ENCODE results near the gene PFDN4. TPM values are rescaled to one million over a fixed set of nuclear protein-coding genes. Genes with fewer than 3 reads are reported as not detected.

PFDN4 gene
- total and polyA plus RNA-seq, 2 of the 13 experiments (the other 11 are each of a cell fraction or from before 2014, with no cell fraction given), result 59.8 to 227 TPM

DNA sequence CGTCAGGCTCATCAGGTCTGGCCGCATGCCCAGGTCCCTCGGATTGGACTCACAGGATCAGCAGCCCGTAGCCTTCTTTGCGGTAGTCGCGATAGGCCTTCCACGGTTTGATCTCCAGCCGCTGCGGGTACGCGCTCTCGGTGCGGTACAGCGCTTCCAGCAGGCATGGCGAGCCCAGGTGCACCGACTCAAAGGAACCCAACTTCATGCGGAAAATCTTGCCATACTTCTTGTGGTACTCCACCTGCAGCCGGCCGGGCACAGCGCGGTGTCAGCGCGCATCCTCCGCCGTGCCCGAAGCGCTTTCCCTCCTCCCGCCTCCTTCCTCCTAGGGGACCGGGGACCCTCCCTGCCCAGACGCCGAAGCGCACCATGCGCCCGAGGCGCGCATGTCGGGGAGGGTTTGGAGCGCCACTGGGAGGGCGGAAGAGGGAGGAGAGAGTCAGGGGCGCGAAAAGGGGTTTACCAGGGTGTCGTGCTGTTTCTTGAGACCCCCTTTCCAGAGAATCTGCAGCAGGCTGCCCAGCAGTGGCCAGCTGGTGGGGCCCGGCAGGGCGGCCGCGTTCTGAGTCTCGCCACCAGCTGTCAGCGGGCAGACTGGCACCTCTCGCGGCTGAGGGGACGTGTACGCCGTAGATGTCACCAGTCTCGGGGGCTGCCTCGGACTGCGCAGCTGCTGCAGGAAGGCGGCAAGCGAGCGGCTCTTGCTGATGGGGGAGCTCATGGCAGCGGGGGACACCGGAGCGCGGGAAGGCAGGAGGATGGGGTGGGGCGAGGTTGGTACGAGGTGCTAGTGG lies 34.8 kb upstream of the PFDN4 start:
- DNase-seq (ENCODE audit: low spot score) (no peak), FAIRE-seq (no peak), ATAC-seq (peak; percentile 50)
- no peaks in the 10 kb centered on the region for H3K79me2 ChIP-seq (ENCODE audit: insufficient read depth, low read length)
- in situ Hi-C loops (cut with HindIII; ENCODE audit: extremely low pct_ligation_motif_present, low pct_unique_long_range_greater_than_20kb) (no loop called here), intact Hi-C loops (cut with micrococcal nuclease; ENCODE audit: unreplicated experiment) (no loop called here)
- H3K27me3 ChIP-seq (ENCODE audit: control insufficient read depth in 1 of 2, insufficient read depth in 2 of 2, low read length in 2 of 2), result no peaks in the 10 kb centered on the region
- peak overlapping the region; percentile 81 for H3K4me2 ChIP-seq (ENCODE audit: low read depth, low read length)
- no peak overlapping the region for H2AFZ ChIP-seq (ENCODE audit: low read length)
- H3K4me1 ChIP-seq (ENCODE audit: insufficient read depth, low read length), result peaks cover 82% of the 10 kb centered on the region
- no peaks in the 10 kb centered on the region for H3K36me3 ChIP-seq (replicated peaks in 1 of 2; ENCODE audit: control insufficient read depth in 1 of 2, insufficient read depth in 2 of 2, low read length in 2 of 2)
- H4K20me1 ChIP-seq (ENCODE audit: insufficient read depth, low read length), result no peaks in the 10 kb centered on the region
- H3K9me3 ChIP-seq (ENCODE audit: low read length), result no peaks in the 10 kb centered on the region
- no peak overlapping the region for H3K27ac ChIP-seq (ENCODE audit: extremely low read length, insufficient read depth, low read length)
- ChIA-PET CTCF (ENCODE audit: low intra/inter-chr PET ratio, low total read pairs) (no interaction called here), POLR2A (interaction anchor here (1.0 to 4.4 kb wide), 5 partner anchors 12 to 69 kb away, joined by 3 to 22 read pairs (median 8); no protein-coding TSS in a partner anchor)
- peak overlapping the region; percentile 40 for H3K9ac ChIP-seq (ENCODE audit: insufficient read depth, low read depth, low read length)
- no TSS peak for BruUV-seq (replicated peaks)
- 79% methylated on average over 66 of the region's 66 CpGs for WGBS (ENCODE audit: low lambda C conversion rate)
- peak overlapping the region; percentile 19 to 64 (median 54); a peak in 5 of 6 replicates for H3K4me3 ChIP-seq (replicated peaks in 1 of 3; ENCODE audit: insufficient read depth in 1 of 3, low read depth in 2 of 3, low read length in 3 of 3)
- TF ChIP-seq, protein P1, sequence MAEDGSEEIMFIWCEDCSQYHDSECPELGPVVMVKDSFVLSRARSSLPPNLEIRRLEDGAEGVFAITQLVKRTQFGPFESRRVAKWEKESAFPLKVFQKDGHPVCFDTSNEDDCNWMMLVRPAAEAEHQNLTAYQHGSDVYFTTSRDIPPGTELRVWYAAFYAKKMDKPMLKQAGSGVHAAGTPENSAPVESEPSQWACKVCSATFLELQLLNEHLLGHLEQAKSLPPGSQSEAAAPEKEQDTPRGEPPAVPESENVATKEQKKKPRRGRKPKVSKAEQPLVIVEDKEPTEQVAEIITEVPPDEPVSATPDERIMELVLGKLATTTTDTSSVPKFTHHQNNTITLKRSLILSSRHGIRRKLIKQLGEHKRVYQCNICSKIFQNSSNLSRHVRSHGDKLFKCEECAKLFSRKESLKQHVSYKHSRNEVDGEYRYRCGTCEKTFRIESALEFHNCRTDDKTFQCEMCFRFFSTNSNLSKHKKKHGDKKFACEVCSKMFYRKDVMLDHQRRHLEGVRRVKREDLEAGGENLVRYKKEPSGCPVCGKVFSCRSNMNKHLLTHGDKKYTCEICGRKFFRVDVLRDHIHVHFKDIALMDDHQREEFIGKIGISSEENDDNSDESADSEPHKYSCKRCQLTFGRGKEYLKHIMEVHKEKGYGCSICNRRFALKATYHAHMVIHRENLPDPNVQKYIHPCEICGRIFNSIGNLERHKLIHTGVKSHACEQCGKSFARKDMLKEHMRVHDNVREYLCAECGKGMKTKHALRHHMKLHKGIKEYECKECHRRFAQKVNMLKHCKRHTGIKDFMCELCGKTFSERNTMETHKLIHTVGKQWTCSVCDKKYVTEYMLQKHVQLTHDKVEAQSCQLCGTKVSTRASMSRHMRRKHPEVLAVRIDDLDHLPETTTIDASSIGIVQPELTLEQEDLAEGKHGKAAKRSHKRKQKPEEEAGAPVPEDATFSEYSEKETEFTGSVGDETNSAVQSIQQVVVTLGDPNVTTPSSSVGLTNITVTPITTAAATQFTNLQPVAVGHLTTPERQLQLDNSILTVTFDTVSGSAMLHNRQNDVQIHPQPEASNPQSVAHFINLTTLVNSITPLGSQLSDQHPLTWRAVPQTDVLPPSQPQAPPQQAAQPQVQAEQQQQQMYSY (CRISPR knock-in tag; IDR thresholded peaks at IDR 0.05), result peak; percentile 18; the same call in 1 of the 2 replicates
- TF ChIP-seq, protein P2, sequence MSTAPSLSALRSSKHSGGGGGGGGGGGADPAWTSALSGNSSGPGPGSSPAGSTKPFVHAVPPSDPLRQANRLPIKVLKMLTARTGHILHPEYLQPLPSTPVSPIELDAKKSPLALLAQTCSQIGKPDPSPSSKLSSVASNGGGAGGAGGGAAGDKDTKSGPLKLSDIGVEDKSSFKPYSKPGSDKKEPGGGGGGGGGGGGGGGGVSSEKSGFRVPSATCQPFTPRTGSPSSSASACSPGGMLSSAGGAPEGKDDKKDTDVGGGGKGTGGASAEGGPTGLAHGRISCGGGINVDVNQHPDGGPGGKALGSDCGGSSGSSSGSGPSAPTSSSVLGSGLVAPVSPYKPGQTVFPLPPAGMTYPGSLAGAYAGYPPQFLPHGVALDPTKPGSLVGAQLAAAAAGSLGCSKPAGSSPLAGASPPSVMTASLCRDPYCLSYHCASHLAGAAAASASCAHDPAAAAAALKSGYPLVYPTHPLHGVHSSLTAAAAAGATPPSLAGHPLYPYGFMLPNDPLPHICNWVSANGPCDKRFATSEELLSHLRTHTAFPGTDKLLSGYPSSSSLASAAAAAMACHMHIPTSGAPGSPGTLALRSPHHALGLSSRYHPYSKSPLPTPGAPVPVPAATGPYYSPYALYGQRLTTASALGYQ (CRISPR knock-in tag; IDR thresholded peaks at IDR 0.05), result peak; percentile 3; the same call in 1 of the 2 replicates
- TF ChIP-seq FOXO1 (CRISPR knock-in tag; IDR thresholded peaks at IDR 0.05) (0 out of 2 replicates have a peak, but pooled peaks have one; percentile 8), TP53 (CRISPR knock-in tag; conservative IDR thresholded peaks at IDR 0.05) (no peak), ZSCAN31 (CRISPR knock-in tag; IDR thresholded peaks at IDR 0.05; ENCODE audit: low read depth) (0 out of 2 replicates have a peak, but pooled peaks have one; percentile 25), NAIF1 (CRISPR knock-in tag; IDR thresholded peaks at IDR 0.05; ENCODE audit: borderline replicate concordance) (no peak), PAF1 (CRISPR knock-in tag; IDR thresholded peaks at IDR 0.05) (no peak), ZNF780A (CRISPR knock-in tag; IDR thresholded peaks at IDR 0.05) (peak; percentile 13; the same call in 1 of the 2 replicates), POLR2AphosphoS2 (IDR thresholded peaks at IDR 0.05; ENCODE audit: low read depth, low read length) (no peak), HCFC1 (IDR thresholded peaks at IDR 0.05; ENCODE audit: low read depth, low read length) (no peak), EED (CRISPR knock-in tag; IDR thresholded peaks at IDR 0.05) (0 out of 2 replicates have a peak, but pooled peaks have one; percentile 39), ZNF672 (CRISPR knock-in tag; IDR thresholded peaks at IDR 0.05) (no peak), MTF2 (CRISPR knock-in tag; IDR thresholded peaks at IDR 0.05; ENCODE audit: borderline replicate concordance) (peak; percentile 68; the same call in 1 of the 2 replicates), ATF7-NPFF (CRISPR knock-in tag; IDR thresholded peaks at IDR 0.05; ENCODE audit: low read depth) (0 out of 2 replicates have a peak, but pooled peaks have one; percentile 16)
- TF ChIP-seq, protein P3, sequence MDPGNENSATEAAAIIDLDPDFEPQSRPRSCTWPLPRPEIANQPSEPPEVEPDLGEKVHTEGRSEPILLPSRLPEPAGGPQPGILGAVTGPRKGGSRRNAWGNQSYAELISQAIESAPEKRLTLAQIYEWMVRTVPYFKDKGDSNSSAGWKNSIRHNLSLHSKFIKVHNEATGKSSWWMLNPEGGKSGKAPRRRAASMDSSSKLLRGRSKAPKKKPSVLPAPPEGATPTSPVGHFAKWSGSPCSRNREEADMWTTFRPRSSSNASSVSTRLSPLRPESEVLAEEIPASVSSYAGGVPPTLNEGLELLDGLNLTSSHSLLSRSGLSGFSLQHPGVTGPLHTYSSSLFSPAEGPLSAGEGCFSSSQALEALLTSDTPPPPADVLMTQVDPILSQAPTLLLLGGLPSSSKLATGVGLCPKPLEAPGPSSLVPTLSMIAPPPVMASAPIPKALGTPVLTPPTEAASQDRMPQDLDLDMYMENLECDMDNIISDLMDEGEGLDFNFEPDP (CRISPR knock-in tag; conservative IDR thresholded peaks at IDR 0.05), result 0 out of 2 replicates have a peak, but pooled peaks have one; percentile 60
- TF ChIP-seq, protein P4, sequence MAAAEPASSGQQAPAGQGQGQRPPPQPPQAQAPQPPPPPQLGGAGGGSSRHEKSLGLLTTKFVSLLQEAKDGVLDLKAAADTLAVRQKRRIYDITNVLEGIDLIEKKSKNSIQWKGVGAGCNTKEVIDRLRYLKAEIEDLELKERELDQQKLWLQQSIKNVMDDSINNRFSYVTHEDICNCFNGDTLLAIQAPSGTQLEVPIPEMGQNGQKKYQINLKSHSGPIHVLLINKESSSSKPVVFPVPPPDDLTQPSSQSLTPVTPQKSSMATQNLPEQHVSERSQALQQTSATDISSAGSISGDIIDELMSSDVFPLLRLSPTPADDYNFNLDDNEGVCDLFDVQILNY (CRISPR knock-in tag; conservative IDR thresholded peaks at IDR 0.05), result no peak
